ENCODE data around the gene UGT3A2.
"Not testable (repeated sequence)": the region's sequence is repeated elsewhere in the genome, so short reads cannot be mapped to it uniquely, and the experiment has no call there.

Gene UGT3A2

DNA sequence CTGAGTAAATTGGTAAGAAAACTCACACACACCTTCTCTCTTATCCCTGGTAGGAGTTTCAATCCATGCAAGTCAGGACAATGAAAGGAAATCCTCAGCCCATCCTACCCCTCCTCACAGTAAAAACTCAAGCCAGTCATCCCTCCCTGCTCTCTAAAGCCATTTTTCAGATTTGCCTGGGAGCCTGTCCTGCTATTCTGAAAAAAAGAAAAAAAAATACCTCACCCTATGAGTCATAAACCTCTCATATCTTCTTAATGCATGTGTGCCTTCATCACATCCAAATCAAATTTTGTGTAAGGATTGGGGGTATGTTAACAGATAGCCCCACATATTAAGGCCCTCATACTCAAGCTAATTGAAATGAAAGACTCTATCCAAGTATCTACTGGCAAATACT, 14.1 kb downstream of the UGT3A2 start:
- DNase-seq (ENCODE audit: insufficient read length, low spot score): no peak
- no peak for TF ChIP-seq CTCF (IDR thresholded peaks at IDR 0.05; ENCODE audit: insufficient read depth, missing control alignments)
- no peak for FAIRE-seq

GRCh38 chr5:36049949-36050348, 16.7 kb downstream of the UGT3A2 start:
- TF ChIP-seq CTCF (IDR thresholded peaks at IDR 0.05; ENCODE audit: insufficient read depth, missing control alignments): no peak
- DNase-seq (ENCODE audit: insufficient read length, low spot score) (no peak), FAIRE-seq (no peak)

GRCh38 chr5:36047384-36048160, 19.1 kb downstream of the UGT3A2 start:
- TF ChIP-seq CTCF (IDR thresholded peaks at IDR 0.05; ENCODE audit: insufficient read depth, missing control alignments): no peak
- FAIRE-seq (no peak), DNase-seq (ENCODE audit: insufficient read length, low spot score) (no peak)

- no peak for DNase-seq (ENCODE audit: insufficient read length, low spot score)
- no peak for FAIRE-seq
- no peak for TF ChIP-seq CTCF (IDR thresholded peaks at IDR 0.05; ENCODE audit: insufficient read depth, missing control alignments)
Observed at GRCh38 chr5:36045895-36046294, 20.8 kb downstream of the UGT3A2 start.

GRCh38 chr5:36041537-36041845, 25.2 kb downstream of the UGT3A2 start:
- TF ChIP-seq CTCF (IDR thresholded peaks at IDR 0.05; ENCODE audit: insufficient read depth, missing control alignments): peak; percentile 30
- no peak for FAIRE-seq
- no peak for DNase-seq (ENCODE audit: insufficient read length, low spot score)

DNA sequence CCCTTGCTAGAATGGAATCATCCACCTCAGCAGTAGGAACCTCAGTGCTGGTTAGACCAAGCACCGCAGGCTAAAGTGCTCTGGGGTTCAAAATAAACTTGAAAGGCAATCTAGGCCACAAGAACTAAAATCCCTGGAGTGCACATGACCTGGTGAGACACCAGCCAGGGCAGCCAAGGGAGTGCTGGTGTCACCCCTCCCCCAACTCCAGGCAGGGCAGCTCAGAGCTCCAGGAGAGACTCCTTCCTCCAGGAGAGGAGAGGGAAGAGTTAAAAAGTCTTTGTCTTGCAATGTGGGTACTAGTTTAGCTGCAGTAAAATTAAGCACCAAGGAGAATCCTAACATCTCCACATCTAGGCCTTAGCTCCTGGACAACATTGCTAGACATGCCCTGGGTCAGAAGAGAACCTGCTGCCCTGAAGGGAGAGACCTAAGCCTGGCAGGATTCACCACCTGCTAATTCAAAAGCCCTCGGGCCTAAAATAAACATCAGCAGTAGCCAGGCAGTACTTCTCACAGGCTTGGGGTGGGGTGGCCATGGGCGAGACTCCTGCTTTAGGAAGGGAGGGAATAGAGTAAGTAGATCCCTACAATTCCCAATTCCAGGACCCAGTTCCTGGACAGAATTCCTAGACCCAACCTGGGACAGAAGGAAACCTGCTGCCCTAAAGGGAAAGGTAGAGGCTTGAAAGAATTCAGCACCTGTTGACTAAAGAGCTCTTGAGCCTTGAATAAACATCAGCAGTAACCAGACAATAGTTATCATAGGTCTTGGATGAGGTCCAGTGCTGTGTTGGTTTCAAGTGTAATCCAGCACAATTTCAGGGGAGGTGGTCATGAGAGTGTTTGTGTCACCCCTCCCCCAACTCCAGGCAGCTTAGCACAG, 25.8 kb downstream of the UGT3A2 start:
- DNase-seq (ENCODE audit: insufficient read length, low spot score) (no peak), FAIRE-seq (no peak)
- TF ChIP-seq CTCF (IDR thresholded peaks at IDR 0.05; ENCODE audit: insufficient read depth, missing control alignments): no peak

GRCh38 chr5:36035696-36036095, 31.0 kb downstream of the UGT3A2 start:
- TF ChIP-seq CTCF (IDR thresholded peaks at IDR 0.05; ENCODE audit: insufficient read depth, missing control alignments): no peak
- no peak for DNase-seq (ENCODE audit: insufficient read length, low spot score)
- no peak for FAIRE-seq

DNA sequence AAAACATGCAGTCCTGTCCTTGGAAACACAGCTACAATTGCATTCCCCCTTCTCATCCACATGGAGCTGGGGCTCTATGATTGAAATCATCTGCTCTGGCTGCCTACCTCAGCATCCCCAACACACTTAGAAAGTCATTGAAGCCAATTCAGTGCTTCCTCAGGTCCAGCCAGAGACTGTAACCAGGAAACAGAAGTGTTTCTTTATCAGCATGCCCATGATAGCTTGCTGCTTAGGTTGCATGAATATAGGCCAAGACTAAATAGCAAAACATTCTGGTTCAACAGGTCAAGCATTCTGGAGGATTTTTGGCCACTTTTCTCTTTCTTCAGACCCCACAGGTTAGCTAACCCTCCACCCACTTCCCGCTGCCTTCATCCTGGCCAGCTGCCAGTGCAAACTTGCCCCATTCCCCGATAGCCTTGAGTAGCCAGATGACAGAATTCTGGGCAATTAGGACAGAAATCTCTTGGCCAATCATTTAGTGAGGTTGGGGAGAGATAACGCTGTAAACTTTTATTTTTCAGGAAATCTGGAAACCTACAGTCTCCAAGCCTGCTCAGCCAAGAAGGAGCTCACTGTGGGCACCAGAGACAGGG, 32.0 kb downstream of the UGT3A2 start:
- FAIRE-seq; DNase-seq (ENCODE audit: insufficient read length, low spot score): not testable (repeated sequence)
